Tibial nerve (tissue), 4 donors: ENCODE data around the gene APOOL. TPM values are rescaled to one million over a fixed set of nuclear protein-coding genes. Genes with fewer than 3 reads are reported as not detected.

Experiments
- DNase-seq, 2 donors: peaks; one replicate each; pipeline ENCODE4 v3.0.0-alpha.2; 2019; ENCODE audit warnings: low spot score in 2 of 2
- H3K27ac ChIP-seq, 4 donors: fragments of 200-600 bp; sonication (generic) in 3 of 4; one replicate each; pipeline ENCODE4 v1.5.1; 2017 to 2019; ENCODE audit warnings: mild to moderate bottlenecking in 1 of 4
- H3K27me3 ChIP-seq, 2 donors: fragments of 200-600 bp; sonication (generic) in 1 of 2; one replicate each; pipeline versions ENCODE4 v1.5.1 to v1.6.0; 2017 to 2019
- H3K36me3 ChIP-seq, 3 donors: fragments of 200-600 bp; sonication (generic); one replicate each; pipeline ENCODE4 v1.5.1; 2018 to 2019
- H3K4me1 ChIP-seq, 4 donors: fragments of 200-600 bp; sonication (generic) in 3 of 4; one replicate each; pipeline ENCODE4 v1.5.1; 2017 to 2019
- H3K4me3 ChIP-seq, 4 donors: fragments of 200-600 bp; sonication (generic) in 3 of 4; one replicate each; pipeline ENCODE4 v1.5.1; 2017 to 2019; ENCODE audit warnings: mild to moderate bottlenecking in 1 of 4, moderate library complexity in 1 of 4
- H3K9me3 ChIP-seq, 4 donors: fragments of 200-600 bp; sonication (generic) in 3 of 4; one replicate each; pipeline ENCODE4 v1.5.1; 2017 to 2019
- CTCF ChIP-seq, 5 experiments: fragments of 200-600 bp in 3 of 5; fragments of 450-650 bp in 2 of 5; sonication (generic) in 3 of 5; IDR thresholded peaks; one replicate each; pipeline ENCODE4 v1.5.1; 2016 to 2019; ENCODE audit warnings: antibody characterized with exemption in 5 of 5, mild to moderate bottlenecking in 3 of 5, moderate library complexity in 2 of 5
- EP300 ChIP-seq, 2 donors: sonication (generic); formaldehyde crosslinking; IDR thresholded peaks; one replicate each; pipeline ENCODE4 v1.6.1; 2017; ENCODE audit warnings: antibody characterized with exemption in 2 of 2, mild to moderate bottlenecking in 1 of 2
- POLR2A ChIP-seq, 2 donors: fragments of 450-650 bp; IDR thresholded peaks; one replicate each; pipeline ENCODE4 v1.6.1; 2017; ENCODE audit warnings: antibody characterized with exemption in 2 of 2, mild to moderate bottlenecking in 2 of 2, moderate library complexity in 2 of 2
- WGBS, 2 donors: methylation state at CpG; one replicate each; pipeline ENCODE4 v1.1.5; 2018; 5-methylcytosine and 5-hydroxymethylcytosine counted together
- total RNA-seq, 4 donors: library from RNA; depleted of rRNA; stranded (reverse); fragments of >200 nt; gene quantifications; one replicate each; pipeline ENCODE4 v1.1.0, GENCODE V29; 2016

Gene APOOL
- total RNA-seq, 4 donors from 2014 or later: 8.4 to 19.2 (median 13.3) TPM

- H3K36me3 ChIP-seq: no peaks in the 10 kb centered on the region
- WGBS, 2 donors: 70 to 74% methylated on average over 2 of the region's 2 CpGs
- no peaks in the 10 kb centered on the region for H3K9me3 ChIP-seq
- no peaks in the 10 kb centered on the region for H3K4me1 ChIP-seq
- no peak overlapping the region for H3K4me3 ChIP-seq
- no peak for DNase-seq
- no peaks in the 10 kb centered on the region for H3K27me3 ChIP-seq
- TF ChIP-seq EP300 (IDR thresholded peaks at IDR 0.05): no peak
- TF ChIP-seq POLR2A (IDR thresholded peaks at IDR 0.05): no peak
- TF ChIP-seq CTCF (IDR thresholded peaks at IDR 0.05): no peak
- H3K27ac ChIP-seq: no peak overlapping the region
Measured at GRCh38 chrX:85031505-85031904, 27.8 kb downstream of the APOOL start.

- TF ChIP-seq CTCF (IDR thresholded peaks at IDR 0.05): no peak
- TF ChIP-seq POLR2A (IDR thresholded peaks at IDR 0.05): no peak
- TF ChIP-seq EP300 (IDR thresholded peaks at IDR 0.05): no peak
- H3K27me3 ChIP-seq: no peaks in the 10 kb centered on the region
- no peaks in the 10 kb centered on the region for H3K36me3 ChIP-seq
- H3K4me3 ChIP-seq: no peak overlapping the region
- no peaks in the 10 kb centered on the region for H3K9me3 ChIP-seq
- H3K4me1 ChIP-seq: no peaks in the 10 kb centered on the region
- 67 to 92% methylated on average over 3 of the region's 3 CpGs for WGBS, 2 donors
- DNase-seq: no peak
- no peak overlapping the region for H3K27ac ChIP-seq
Measured at GRCh38 chrX:85037114-85037513, 33.4 kb downstream of the APOOL start.

GRCh38 chrX:85051627-85052026, 48.0 kb downstream of the APOOL start:
- no peaks in the 10 kb centered on the region for H3K9me3 ChIP-seq
- TF ChIP-seq EP300 (IDR thresholded peaks at IDR 0.05): no peak
- no peak for TF ChIP-seq CTCF (IDR thresholded peaks at IDR 0.05)
- no peak for TF ChIP-seq POLR2A (IDR thresholded peaks at IDR 0.05)
- H3K27me3 ChIP-seq: no peaks in the 10 kb centered on the region
- no peaks in the 10 kb centered on the region for H3K36me3 ChIP-seq
- H3K27ac ChIP-seq: no peak overlapping the region
- H3K4me3 ChIP-seq: no peak overlapping the region
- WGBS, 2 donors: 53% methylated on average over 1 of the region's 1 CpG; no CpG with 5 or more reads in 1 of the 2 donors
- no peak for DNase-seq
- H3K4me1 ChIP-seq: no peaks in the 10 kb centered on the region

GRCh38 chrX:85052205-85052604, 48.5 kb downstream of the APOOL start:
- Histone ChIP-seq H3K4me1 (no peaks in the 10 kb centered on the region), H3K4me3 (no peak overlapping the region), H3K36me3 (no peaks in the 10 kb centered on the region), H3K27ac (no peak overlapping the region), H3K9me3 (no peaks in the 10 kb centered on the region), H3K27me3 (no peaks in the 10 kb centered on the region)
- DNase-seq: no peak
- TF ChIP-seq POLR2A (IDR thresholded peaks at IDR 0.05): no peak
- no peak for TF ChIP-seq CTCF (IDR thresholded peaks at IDR 0.05)
- TF ChIP-seq EP300 (IDR thresholded peaks at IDR 0.05): no peak
- 43 to 61% methylated on average over 3 of the region's 3 CpGs for WGBS, 2 donors

- Histone ChIP-seq H3K4me3 (no peak overlapping the region), H3K4me1 (no peaks in the 10 kb centered on the region), H3K27ac (no peak overlapping the region), H3K36me3 (no peaks in the 10 kb centered on the region), H3K27me3 (no peaks in the 10 kb centered on the region), H3K9me3 (no peaks in the 10 kb centered on the region)
- WGBS, 2 donors: 20 to 26% methylated on average over 2 of the region's 2 CpGs
- TF ChIP-seq CTCF (IDR thresholded peaks at IDR 0.05): peak in 1 of 5 experiments; percentile 14
- TF ChIP-seq EP300 (IDR thresholded peaks at IDR 0.05): no peak
- DNase-seq: no peak
Measured at GRCh38 chrX:85052636-85053343, 49.1 kb downstream of the APOOL start.
